GM18858 (cell line): Measurements from ENCODE around the gene MSMP.
A peak's percentile ranks its signal among the peaks of the same experiment; 100 is the strongest.

Experiments
- ATAC-seq: cut with Tn5 transposase; IDR thresholded peaks from one replicate; pipeline ENCODE4 v1.9.1; 2021; ENCODE audit not compliant: unreplicated experiment

Gene MSMP

DNA sequence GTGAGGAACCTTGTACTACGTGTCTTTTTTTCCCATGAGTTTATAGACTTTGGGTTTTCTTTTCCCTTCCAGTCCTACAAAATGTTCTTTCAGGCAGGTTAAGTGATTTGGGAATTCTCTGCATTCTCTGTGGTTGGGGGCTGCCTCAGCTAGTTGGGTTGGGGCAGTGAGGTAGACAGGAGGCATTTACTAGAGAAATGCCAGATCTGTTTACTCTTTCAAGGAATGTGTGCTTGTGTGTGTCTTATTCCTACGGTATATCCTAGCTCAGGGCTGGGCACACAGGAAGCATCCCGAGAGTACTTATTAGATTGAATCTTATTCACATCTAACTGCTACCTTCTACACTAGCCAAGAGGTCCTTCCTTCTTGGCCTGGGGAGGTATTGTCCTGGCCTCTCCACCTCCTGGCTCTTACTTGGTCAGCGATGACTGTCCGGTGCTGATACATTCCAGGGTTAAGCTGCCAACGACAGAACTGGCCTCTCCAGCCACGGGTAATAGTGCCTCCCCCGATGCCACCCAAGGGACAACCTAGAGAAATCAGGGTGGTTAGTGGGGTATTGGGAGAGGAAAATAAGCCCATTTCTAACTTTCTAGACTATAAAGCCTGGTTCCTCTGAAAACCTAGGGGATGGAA is 10.1 kb downstream of the MSMP start:
- ATAC-seq: no peak

GRCh38 chr9:35743452-35743851 is 10.6 kb downstream of the MSMP start:
- no peak for ATAC-seq

GRCh38 chr9:35741740-35742139 is 12.3 kb downstream of the MSMP start:
- ATAC-seq: no peak

DNA sequence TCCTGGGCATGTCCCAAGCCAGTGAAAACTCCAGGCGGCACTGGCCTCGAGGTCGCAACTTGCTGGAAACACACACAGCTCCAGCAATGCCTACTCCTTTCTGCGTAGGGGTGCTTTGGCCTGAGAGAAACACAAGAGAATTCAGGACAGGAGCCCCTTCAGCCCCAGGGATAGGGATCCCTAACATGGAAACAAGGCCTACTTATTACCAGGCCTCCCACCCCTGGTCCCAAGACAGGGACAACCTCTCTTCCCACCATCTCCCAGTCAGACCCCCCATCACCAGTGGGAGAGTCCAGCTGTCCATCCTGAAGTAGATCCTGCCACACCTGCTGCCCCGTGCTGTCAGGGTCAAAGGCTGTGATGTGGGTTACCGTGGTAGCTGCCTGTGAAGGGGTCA is 13.8 kb downstream of the MSMP start:
- ATAC-seq: no peak

DNA sequence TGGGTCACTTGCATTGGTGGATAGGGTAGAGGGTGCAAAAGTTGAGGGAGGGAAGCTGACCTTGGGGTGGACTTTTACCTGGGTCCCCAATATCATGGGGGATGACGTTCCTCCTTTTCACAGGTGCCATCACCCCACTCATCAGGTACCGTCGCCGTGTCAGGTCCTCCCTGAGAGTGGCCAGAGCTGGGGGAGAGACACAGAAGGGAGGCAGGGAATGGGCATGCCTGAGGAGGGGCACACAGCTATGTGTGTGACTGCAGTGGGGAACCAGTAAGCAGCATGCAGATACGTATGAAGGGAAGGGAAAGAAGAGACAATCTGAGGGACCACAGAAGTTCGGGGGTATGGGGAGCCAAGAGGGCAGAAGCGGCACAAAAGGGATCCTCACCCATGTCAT is 15.2 kb downstream of the MSMP start:
- ATAC-seq: no peak

GRCh38 chr9:35738186-35738585 is 15.9 kb downstream of the MSMP start:
- ATAC-seq: no peak

GRCh38 chr9:35737143-35737542 is 16.9 kb downstream of the MSMP start:
- no peak for ATAC-seq

GRCh38 chr9:35736201-35736633 is 17.9 kb downstream of the MSMP start:
- no peak for ATAC-seq

DNA sequence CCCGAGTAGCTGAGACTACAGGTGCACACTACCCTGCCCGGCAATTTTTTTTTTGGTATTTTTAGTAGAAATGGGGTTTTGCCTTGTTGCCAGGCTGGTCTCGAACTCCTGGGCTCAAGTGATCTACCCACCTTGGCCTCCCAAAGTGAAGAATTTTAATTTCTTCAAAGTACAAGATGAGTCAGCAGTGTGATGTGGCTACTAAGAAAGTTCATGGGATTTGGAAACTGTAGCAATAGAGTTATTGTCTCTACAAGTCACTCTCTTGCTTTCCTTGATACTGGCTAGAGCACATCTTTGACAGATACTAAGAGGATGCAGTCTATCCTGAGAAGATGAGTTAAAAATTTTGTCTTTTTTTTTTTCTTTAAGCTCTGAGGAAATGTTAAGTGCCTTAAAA is 20.0 kb downstream of the MSMP start:
- no peak for ATAC-seq

GRCh38 chr9:35732800-35733541 is 21.1 kb downstream of the MSMP start:
- no peak for ATAC-seq

DNA sequence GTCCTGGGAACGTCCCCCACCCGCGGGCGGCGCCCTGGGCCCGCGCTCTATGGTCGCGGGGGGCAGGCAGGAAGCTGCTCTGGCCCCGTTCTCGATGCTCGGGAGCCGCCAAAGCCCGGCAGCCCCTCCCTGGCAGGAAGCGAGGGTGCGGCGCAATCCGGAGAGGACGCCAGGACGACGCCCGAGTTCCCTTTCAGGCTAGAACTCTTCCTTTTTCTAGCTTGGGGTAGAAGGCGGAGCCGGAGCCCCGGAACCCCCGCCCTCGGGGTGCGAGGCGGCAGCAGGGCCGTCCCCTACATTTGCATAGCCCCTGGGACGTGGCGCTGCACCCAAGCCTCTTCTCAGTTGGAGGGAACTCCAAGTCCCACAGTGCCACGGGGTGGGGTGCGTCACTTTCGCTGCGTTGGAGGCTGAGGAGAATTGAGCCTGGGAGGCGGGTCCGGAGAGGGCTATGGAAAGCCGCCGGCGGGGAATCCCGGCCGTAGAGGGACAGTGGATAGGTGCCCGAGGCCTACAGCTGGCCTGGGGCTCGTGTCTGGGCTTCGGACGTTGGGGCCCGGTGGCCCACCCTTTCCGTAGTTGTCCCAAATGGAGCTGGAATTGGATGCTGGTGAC is 21.8 kb downstream of the MSMP start, which contains the start of the genes CREB3 and TLN1:
TSS of gene CREB3 (plus strand) at position 482 of the 615 bp plus-strand sequence. CDS start at position 589, 107 bp downstream.
TSS of gene TLN1 (minus strand) at position 11 of the 615 bp plus-strand sequence. CDS start 6,501 bp downstream, outside the sequence.
- ATAC-seq: peak; percentile 64

GRCh38 chr9:35731415-35732184 is 22.5 kb downstream of the MSMP start:
- no peak for ATAC-seq

DNA sequence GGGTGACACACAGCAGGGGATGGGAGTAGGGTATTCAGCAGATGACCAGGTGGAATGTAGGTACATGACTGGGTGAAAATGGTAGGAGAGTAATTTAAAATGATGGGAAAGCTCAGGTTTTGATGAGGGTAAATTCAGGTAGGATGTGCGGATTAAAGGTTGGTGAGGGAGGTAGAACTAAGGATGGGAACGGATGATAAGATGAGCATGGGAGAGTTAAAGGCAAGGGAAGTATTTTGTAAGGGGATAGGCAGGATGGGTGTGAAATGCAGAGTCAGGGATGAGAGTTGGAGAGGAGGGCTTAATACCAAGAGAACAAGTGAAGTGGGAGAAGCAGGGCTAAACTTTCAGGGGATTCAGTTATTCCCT is 23.6 kb downstream of the MSMP start:
- no peak for ATAC-seq

GRCh38 chr9:35729700-35730485 is 24.2 kb downstream of the MSMP start:
- no peak for ATAC-seq

GRCh38 chr9:35729101-35729500 is 25.0 kb downstream of the MSMP start:
- ATAC-seq: no peak

GRCh38 chr9:35728041-35728971 is 25.8 kb downstream of the MSMP start:
- no peak for ATAC-seq

DNA sequence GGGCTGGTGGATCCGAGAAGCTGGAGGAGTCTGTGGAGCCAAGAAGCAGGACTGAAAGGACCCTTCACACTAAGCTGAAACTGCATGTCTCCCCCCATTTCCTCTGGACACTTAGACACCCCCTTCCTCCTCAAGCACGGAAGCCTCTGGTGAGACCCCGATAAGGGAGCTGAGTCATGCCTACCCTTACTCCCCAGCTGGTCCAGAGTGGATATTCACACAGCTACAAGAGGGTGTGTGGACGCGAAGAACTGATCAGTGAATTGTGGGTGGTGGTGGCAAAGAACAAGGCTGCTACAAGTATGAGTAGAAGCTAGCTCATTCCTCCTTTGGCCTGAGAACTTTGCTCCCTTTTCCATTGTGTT is 26.4 kb downstream of the MSMP start:
- no peak for ATAC-seq

DNA sequence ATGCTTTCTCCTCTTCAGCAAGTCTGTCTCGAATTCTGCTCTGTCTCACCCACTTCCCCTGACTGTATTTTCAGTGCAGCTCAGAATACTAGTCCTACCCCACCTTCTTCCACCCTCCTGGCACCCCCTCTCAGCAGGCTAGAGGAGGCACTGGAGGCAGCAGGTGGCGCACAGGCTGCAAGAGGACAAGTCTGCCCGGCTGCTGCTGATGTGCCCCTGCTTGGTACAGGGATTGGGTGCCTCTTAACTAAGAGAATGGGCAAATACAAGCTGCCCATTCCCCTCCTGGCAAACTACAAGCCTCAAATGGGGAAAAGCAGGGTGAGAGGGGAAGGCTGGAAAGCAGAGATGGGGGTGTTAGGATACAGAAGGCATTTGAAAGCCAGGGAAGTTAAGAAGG is 27.1 kb downstream of the MSMP start:
- ATAC-seq: peak; percentile 34

DNA sequence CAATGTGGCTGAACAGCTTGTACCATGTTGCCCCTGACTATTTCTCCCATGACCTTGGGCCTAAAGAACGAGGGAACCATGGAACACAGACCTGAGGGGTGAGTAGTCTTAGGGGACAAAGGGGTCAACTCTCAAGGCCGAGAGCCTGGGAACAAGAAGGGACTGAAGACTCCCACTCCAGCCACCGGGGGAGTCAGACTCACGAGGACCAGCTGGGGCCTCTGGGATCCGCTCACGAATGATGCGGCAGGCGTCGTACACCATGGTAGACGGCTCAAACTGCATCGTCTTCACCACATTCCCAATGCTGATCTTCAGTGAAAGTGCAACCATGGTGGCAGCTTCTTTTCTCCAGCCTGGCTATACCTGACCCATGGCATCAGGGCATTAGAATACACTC is 28.7 kb downstream of the MSMP start:
- ATAC-seq: no peak

- ATAC-seq: no peak
These were observed 30.2 kb downstream of the MSMP start for GRCh38 chr9:35723908-35724307.
